MCF 10A (cell line): ENCODE measurements around the gene CDK1. TPM values are rescaled to one million over a fixed set of nuclear protein-coding genes. Genes with fewer than 3 reads are reported as not detected.

Source experiments
- BruUV-seq: library from RNA; stranded (reverse); fragments of 400-500 nt; replicated peaks from 2 replicates; lab custom pipeline; 2021; lab: Mats Ljungman, UMichigan
- CTCF ChIA-PET: fragments of 300-600 bp; sonication (Branson Sonifier 250); formaldehyde crosslinking; extraction: SDS; loops from one replicate; lab custom pipeline; 2021; ENCODE audit warnings: antibody characterized with exemption, inconsistent platforms; lab: Yijun Ruan, JAX
- POLR2A ChIA-PET: fragments of 300-600, 350-650 bp; sonication (Branson Sonifier 250); formaldehyde crosslinking; extraction: SDS; loops from one replicate; lab custom pipeline; 2020; ENCODE audit warnings: antibody characterized with exemption, inconsistent platforms; lab: Yijun Ruan, JAX
- DNase-seq: peaks from one replicate; pipeline ENCODE4 v3.0.0-alpha.2; 2018; ENCODE audit not compliant: unreplicated experiment
- H3K27ac Mint-ChIP-seq: one replicate; pipeline ENCODE4 v1.8.0; 2022; ENCODE audit warnings: mild to moderate bottlenecking, low read depth, mixed read lengths; ENCODE audit not compliant: unreplicated experiment
- H3K27me3 Mint-ChIP-seq: one replicate; pipeline ENCODE4 v1.8.0; 2022; ENCODE audit warnings: mixed read lengths; ENCODE audit not compliant: insufficient read depth, unreplicated experiment
- H3K36me3 Mint-ChIP-seq: one replicate; pipeline ENCODE4 v1.8.0; 2022; ENCODE audit warnings: mild to moderate bottlenecking, moderate library complexity, mixed read lengths; ENCODE audit not compliant: insufficient read depth, unreplicated experiment
- H3K4me1 Mint-ChIP-seq: one replicate; pipeline ENCODE4 v1.8.0; 2022; ENCODE audit warnings: mixed read lengths; ENCODE audit not compliant: insufficient read depth, unreplicated experiment
- H3K4me3 Mint-ChIP-seq: one replicate; pipeline ENCODE4 v1.8.0; 2022; ENCODE audit warnings: mild to moderate bottlenecking, moderate library complexity, mixed read lengths; ENCODE audit not compliant: unreplicated experiment
- H3K9me3 Mint-ChIP-seq: one replicate; pipeline ENCODE4 v1.8.0; 2022; ENCODE audit warnings: mixed read lengths; ENCODE audit not compliant: unreplicated experiment
- CTCF ChIP-seq: fragments of 200-600 bp; IDR thresholded peaks from one replicate; pipeline ENCODE4 v1.8.0; 2022; ENCODE audit warnings: antibody characterized with exemption, mild to moderate bottlenecking; ENCODE audit not compliant: unreplicated experiment
- intact Hi-C: fragments of 100-400 bp; cut with micrococcal nuclease; formaldehyde crosslinking; loops from 2 replicates; pipeline ENCODE4 v1.14.1; 2022
- total RNA-seq: library from RNA; stranded (reverse); gene quantifications from 2 replicates; pipeline ENCODE4 v1.2.3, GENCODE V29; 2022

Gene CDK1
- total RNA-seq, 1 experiment from 2014 or later: 48.8 TPM

GRCh38 chr10:60742512-60742911 is 35.8 kb upstream of the CDK1 start:
- POLR2A ChIA-PET: no interaction called here
- H3K9me3 Mint-ChIP-seq: no peaks in the 10 kb centered on the region
- no peak overlapping the region for H3K27ac Mint-ChIP-seq
- H3K4me1 Mint-ChIP-seq: peaks cover 2% of the 10 kb centered on the region
- H3K27me3 Mint-ChIP-seq: no peaks in the 10 kb centered on the region
- H3K4me3 Mint-ChIP-seq: no peak overlapping the region
- intact Hi-C loops: no loop called here
- TF ChIP-seq CTCF: no peak
- no peak for DNase-seq
- no TSS peak for BruUV-seq
- CTCF ChIA-PET: no interaction called here
- H3K36me3 Mint-ChIP-seq: no peaks in the 10 kb centered on the region

- intact Hi-C loops: no loop called here
- peaks cover 8% of the 10 kb centered on the region for H3K36me3 Mint-ChIP-seq
- no peak overlapping the region for H3K4me3 Mint-ChIP-seq
- peaks cover 9% of the 10 kb centered on the region for H3K4me1 Mint-ChIP-seq
- no peak for DNase-seq
- H3K27me3 Mint-ChIP-seq: no peaks in the 10 kb centered on the region
- no peaks in the 10 kb centered on the region for H3K9me3 Mint-ChIP-seq
- H3K27ac Mint-ChIP-seq: no peak overlapping the region
- ChIA-PET POLR2A (interaction anchor here (0.9 to 2.4 kb wide), 7 partner anchors 10 to 319 kb away, joined by 3 to 16 read pairs (median 3); no protein-coding TSS in a partner anchor), CTCF (interaction anchor here (0.6 to 3.0 kb wide), 5 partner anchors 10 to 431 kb away, joined by 3 to 9 read pairs (median 4); no protein-coding TSS in a partner anchor)
- no peak for TF ChIP-seq CTCF
- BruUV-seq: no TSS peak
Measured at GRCh38 chr10:60747817-60748469, 30.3 kb upstream of the CDK1 start.

- Mint-ChIP-seq H3K27ac (no peak overlapping the region), H3K4me1 (peaks cover 6% of the 10 kb centered on the region), H3K36me3 (peaks cover 8% of the 10 kb centered on the region), H3K4me3 (no peak overlapping the region), H3K27me3 (no peaks in the 10 kb centered on the region), H3K9me3 (no peaks in the 10 kb centered on the region)
- TF ChIP-seq CTCF: no peak
- BruUV-seq: no TSS peak
- ChIA-PET CTCF (no interaction called here), POLR2A (no interaction called here)
- no peak for DNase-seq
- intact Hi-C loops: no loop called here
Measured at GRCh38 chr10:60753152-60753551, 25.1 kb upstream of the CDK1 start.

- no TSS peak for BruUV-seq
- no peak for TF ChIP-seq CTCF
- POLR2A ChIA-PET: interaction anchor here (1.0 kb wide), 1 partner anchor 24 kb away, joined by 3 read pairs; the partner anchor contains the start of gene CDK1
- Mint-ChIP-seq H3K4me1 (peaks cover 6% of the 10 kb centered on the region), H3K27ac (no peak overlapping the region), H3K36me3 (peaks cover 8% of the 10 kb centered on the region), H3K27me3 (no peaks in the 10 kb centered on the region), H3K9me3 (no peaks in the 10 kb centered on the region), H3K4me3 (no peak overlapping the region)
- intact Hi-C loops: no loop called here
- DNase-seq: no peak
- CTCF ChIA-PET: no interaction called here
Measured at GRCh38 chr10:60753817-60754216, 24.5 kb upstream of the CDK1 start.
